ENCODE results near the gene TMF1. TPM values are rescaled to one million over a fixed set of nuclear protein-coding genes. Genes with fewer than 3 reads are reported as not detected.

The TMF1 gene
- total RNA-seq, 1 experiment from 2014 or later, result 16.8 TPM

DNA sequence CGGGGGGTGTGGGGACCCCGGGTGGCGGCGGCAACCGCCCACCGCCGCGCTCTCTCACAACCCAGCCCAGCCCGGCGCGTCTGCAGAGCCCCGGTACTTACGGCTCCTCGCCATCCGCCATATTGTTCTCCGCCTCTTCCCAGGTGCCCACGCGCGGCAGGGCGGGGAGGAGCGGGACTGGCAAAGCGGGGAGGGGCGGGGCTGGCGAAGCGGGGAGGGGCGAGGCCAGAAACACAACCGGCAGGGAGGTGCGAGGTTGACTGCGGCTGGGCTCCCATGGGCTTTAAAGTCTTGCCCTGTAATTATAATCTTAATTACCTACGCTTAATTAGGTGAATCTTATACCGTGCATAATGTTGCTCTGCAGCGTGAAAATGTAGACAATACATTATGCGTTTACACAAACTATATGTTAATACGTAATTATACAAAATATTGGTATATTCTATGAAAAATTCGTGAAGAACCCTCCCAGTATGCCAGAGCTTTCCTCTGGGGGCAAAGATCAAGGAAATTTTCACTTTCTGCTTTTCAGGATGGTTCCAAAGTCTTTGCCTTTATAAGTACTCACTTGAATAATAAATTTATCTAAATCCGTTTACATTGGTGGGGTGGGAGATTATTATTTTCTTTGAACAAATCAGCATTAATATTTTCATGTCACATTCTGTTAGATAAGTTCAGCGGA is 28.2 kb upstream of the TMF1 start, which contains the start of gene UBA3:
TSS of gene UBA3 (minus strand) at position 133 of the 688 bp plus-strand sequence. CDS start at position 121, 12 bp downstream.
- peak; percentile 75 for DNase-seq (ENCODE audit: extremely low read depth, low read depth)

DNA sequence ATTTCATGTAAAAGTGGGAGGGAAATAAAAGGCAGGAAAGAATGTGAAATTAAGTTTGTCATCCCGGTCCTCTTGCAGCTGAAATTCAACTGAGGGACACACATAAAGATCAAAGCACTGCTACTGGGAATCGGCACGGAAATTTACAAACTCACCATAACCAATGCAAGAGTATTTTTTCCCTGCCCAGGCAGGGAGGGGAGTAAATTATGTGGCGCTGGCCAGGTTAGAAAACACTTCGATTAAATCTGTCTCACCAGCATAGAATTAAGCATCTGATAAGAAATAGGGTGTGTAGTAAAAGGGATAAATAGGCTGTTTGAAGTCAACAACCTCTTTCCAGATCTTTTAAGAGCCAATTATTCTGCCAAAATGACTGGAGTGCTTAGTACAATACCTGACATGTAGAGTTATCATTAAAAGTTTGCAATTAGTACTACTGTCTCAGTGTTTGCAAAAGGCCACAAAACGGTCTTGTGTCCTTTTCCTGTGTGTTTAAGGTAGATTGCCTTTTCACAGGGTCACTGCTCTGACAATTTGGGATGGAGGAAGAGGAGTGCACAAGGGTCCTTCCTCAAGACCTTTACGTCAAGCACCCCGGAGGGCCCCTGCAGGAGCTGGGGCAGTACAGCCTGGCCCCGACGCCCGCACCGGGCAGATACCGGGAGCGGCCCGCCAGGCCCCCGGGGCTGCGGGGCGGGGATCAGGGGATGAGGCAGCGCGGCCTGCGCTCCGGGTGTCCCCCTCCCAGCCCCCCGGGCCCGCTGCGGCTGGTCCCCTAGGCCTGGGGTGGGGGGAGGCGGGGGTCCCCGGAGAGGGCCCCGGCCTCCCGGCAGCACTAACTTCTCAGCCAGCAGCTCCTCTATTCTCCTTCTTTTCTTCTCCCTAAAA is 27.4 kb upstream of the TMF1 start:
- DNase-seq (ENCODE audit: extremely low read depth, low read depth), result no peak

DNA sequence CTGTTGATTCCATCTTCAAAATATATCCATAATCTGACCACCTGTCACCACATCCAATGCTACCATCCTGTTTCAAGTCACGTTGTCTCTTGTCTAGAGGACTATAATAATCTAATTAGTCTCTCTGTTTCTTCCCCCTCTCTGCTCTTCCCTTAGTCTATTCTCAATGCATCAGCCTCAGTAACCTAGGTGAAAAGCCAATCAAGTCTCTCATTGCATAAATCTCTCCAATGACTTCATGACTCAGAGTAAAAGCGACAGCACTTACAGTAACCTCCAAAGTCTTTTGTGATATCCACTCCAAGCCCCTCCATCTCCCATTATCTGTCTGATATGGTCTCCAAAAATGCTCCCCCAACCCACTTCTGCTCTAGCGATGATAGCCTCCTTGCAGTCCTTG is 20.8 kb upstream of the TMF1 start:
- no peak for DNase-seq (ENCODE audit: extremely low read depth, low read depth)

DNA sequence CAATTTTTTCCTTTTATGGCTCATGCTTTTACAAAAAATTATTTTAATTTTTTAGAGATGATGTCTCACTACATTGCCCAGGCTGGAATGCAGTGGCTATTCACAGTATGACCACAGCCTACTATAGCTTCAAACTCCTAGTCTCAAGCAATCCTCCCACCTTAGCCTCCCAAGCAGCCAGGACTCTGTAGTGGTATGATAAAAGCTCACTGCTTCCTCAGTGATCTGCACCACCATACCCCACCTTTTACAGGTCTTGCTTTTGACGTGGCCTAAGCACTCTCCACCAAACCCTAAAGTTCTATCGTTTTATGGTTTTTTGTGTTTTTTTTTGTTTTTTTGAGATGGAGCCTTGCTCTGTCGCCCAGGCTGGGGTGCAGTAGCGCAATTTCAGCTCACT is 14.0 kb upstream of the TMF1 start:
- DNase-seq (ENCODE audit: extremely low read depth, low read depth), result no peak

DNA sequence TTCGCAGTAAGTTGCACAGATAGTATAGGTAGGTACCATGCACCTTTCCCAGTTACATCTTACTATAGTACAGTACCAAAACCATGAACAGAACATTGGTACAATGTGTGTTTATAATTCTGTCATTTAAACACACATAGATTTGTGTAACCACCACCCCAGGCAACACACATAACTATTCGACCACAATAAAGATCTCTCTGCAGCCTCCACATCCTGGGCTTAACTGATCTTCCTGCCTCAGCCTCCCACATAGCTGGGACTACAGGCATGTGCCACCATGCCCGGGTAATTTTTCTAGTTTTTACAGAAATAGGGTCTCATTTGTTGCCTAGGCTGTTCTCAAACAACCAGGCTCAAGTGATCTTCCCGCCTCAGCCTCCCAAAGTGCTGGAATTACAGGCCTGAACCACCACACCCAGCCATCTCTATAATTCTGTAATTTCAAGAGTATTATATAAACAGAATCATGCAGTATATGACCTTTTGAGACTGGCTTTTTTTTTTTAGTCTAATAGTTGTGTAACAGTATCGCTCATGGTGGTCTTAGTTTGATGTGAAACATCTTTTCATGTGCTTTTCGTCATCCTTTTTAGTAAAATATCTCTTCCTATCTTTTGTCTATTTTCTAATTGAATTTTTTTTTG is 13.3 kb upstream of the TMF1 start:
- DNase-seq (ENCODE audit: extremely low read depth, low read depth), result no peak

DNA sequence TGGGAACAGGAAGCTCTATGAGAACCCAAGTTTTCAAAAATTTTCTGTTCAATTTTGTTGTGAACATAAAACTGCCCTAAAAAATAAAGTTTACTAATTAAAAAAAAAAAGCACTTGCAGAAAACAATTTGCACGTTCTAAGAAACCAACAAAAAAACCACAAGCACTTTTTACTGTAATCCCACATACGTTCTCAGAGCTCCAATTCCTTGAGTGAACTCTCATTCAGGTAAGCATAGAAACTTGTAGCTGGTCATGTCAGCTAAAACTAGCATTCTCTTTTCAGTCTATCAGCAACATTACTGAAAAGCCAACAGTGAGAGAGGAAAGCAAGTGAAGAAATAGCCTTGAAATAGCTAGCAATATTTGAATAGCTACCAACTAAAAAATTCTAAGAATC is 11.5 kb upstream of the TMF1 start:
- DNase-seq (ENCODE audit: extremely low read depth, low read depth), result no peak

DNA sequence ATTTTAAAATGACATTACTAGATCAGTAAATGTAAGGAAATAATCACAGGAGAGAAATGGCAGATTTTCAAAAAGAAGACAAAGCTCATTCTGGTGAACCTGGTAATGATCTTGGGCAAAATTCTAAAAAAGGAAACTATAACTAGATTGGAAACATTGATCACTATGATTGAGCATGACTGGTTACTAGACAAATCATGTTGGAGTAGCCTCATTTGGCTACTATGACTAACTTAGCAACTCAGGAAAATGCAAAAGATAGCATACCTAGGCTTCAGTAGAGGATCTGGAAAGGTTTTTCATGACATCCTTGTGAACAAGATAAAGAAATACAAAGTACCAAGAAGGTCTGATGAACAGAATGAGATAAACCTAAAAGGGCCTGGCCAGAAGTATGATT is 7.6 kb upstream of the TMF1 start:
- DNase-seq (ENCODE audit: extremely low read depth, low read depth), result no peak

DNA sequence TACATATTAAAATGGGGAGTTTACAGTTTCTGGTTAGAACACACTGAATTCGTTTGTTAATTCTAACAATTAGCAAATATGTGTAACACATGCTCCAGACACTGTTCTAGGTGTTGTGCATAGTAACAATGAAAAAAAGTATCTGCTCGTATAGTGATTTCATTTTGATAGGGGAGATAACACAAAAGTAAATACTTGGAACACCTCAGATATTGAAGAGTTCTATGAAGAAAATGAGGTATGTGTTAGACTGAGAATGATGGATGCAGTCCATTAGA is 6.8 kb upstream of the TMF1 start:
- DNase-seq (ENCODE audit: extremely low read depth, low read depth), result no peak

DNA sequence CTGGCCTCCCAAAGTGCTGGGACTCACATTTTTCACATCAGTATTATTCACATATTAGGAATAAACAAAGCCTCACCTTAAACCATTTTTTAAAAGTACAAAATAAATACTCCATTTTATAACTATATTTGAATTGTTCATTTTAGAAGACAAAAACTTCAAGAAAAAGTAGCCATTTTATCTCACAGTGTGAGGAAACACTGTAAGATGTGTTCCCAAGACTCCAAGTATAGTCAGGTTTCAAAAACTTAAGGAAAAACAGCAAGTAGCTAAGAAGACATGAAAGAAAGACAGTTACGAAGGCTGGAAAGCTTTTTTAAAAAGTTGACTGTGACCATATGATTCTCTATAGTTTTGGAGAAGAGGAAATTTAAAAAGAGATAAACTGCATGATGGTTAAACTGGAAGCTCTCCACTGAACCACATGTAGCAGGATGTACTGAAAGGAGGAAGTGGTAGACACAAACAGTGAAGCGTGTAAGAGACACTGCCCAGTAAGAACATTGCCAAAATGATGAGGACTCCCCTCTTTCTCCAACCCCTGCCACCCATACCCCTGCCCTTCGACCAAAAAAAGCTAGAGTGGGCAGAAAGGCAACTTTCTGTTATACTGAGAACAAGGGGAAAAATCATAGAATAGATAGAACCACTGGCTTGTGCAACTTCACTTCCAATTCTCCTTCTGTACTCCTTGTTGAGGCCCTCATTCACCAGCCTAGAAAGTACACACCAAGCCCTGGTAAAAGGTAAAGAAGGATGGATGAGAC is 6.2 kb upstream of the TMF1 start:
- DNase-seq (ENCODE audit: extremely low read depth, low read depth), result no peak

DNA sequence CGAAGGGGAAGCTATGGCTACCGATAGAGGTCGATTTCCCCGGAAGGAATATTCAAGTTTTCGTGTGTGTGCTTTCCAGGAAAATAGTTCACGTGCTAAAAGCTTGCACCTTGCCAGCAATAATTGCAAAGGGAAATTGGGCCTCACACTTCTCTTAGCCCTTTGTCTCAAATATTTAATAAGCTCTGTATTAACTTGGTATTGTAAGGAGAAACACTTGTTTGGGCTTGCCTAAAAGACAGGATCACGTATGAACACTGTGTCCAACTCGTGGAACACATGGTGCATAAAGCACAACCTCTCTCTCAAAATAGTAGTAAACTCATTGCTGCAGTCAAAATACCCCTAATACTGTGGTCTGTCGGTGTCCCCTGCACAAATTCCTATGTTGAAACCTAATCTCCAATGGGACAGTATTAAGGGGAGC is 352 bp upstream of the TMF1 start:
- DNase-seq (ENCODE audit: extremely low read depth, low read depth), result no peak

DNA sequence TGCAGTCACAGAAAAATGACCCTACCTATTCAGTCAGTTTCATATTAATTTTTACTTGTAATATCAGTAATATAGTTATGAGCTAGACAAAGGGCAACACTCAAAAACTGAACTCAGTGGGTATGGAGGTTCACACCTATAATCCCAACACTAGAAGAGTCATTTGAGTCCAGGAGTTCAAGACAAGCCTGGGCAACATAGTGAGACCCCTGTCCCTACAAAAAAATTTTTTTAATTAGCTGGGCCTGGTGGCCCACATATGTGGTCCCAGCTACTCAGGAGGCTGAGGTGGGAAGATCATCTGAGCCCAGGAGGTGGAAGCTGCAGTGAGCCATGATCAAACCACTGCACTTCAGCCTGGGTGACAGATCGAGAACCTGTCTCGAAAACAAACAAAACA is 3.1 kb downstream of the TMF1 start:
- DNase-seq (ENCODE audit: extremely low read depth, low read depth), result no peak

DNA sequence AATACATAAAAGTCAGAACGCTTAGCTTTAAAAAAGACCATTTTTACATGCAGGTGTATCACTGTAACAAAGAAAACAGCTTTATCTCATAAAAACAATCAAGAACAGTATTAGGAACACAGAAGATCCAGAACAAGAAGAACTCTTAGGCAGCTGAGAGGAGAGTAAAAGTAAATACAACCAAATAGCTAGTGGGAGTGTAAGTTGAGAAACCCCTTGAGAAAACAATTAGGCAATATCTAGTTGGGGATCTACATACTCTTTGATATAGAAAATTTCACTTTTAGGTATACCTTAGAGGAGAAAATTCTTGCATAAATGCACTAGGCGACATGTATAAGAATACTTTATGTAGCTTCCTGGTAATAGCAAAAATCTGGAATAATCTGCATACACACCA is 7.5 kb downstream of the TMF1 start:
- no peak for DNase-seq (ENCODE audit: extremely low read depth, low read depth)

DNA sequence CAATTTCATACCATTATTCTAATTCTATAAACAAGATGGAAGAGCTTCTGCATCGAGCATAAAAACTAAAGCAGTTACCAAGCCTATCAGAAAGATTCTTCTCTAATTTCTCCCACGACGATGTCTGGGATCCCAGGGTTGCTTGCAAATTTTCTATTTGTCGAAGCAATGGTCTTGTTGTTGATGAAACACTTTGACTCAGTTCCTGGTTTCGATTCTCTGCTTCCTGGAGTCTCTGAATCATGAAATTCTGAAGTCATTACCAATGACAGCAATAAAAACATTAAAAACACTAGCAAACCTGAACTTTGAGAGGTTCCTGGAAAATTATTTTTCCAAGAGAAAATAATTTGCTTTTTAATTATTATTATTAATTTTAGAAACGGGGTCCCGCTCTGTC is 18.7 kb downstream of the TMF1 start:
- DNase-seq (ENCODE audit: extremely low read depth, low read depth), result no peak

DNA sequence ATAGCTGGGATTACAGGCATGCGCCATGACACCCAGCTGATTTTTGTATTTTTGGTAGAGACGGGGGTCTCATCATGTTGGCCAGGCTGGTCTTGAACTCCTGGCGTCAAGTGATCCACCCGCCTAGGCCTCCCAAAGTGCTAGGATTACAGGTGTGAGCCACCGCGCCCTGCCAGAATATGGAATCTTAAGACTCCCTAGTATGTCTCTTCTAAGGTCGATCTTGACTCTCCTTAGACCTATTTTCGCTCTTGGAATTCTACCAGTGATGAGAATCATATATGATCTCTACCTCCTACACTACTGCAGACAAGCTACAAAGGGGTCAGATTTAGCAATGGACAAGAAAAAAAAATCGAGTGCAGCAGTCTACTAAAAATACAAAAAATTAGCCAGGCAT is 19.4 kb downstream of the TMF1 start:
- no peak for DNase-seq (ENCODE audit: extremely low read depth, low read depth)

DNA sequence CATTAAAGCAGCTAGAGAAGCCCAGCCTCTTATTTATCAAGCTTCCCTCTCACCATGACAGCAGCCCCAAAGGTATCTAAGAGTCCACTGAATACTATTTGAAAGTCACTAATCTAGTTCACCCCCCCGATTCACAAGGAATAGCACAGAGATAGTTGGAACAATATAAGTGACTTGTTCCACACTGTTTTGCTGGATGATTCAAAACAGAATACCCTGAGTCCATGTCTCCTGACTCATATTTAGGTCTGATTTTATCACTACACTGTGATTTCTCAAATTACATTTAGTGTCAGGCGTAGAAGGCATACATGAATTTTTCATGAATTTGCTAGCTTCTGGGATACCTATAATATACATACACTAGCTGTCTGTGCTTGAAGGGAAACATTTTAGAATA is 20.0 kb downstream of the TMF1 start:
- DNase-seq (ENCODE audit: extremely low read depth, low read depth), result peak; percentile 6

DNA sequence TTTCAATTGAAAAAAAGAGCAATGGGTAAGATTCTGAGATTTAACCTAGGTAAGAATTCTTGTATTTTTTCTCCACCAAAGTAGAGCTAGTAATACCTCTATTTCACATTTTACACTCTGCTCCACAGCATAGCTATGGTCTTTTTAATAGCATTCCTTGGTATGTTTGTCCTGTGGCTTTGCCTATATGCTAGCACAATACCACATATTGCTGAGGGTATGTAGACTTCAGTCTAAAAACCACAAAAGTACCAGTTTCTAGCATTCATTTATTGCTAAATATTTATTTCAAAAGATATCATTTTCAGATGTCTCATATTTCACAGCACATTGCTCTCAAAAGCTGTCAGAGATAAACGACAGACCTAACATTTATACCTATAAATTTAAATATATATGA is 20.5 kb downstream of the TMF1 start:
- DNase-seq (ENCODE audit: extremely low read depth, low read depth), result no peak

DNA sequence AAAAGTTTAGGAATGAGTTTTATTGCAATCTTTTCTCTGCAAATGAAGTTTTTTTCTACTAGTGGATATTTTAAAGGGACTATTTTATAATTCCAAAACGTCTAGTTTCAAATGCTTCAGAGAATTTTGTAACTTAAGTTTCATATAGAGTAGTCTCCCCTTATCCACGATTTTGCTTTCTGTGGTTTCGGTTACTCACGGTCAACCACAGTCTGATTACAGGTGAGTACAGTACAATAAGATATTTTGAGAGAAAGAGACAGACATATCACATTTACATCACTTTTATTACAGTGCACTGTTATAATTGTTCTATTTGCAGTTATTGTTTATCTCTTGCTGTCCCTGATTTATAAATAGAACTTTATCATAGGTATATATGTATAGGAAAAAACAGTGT is 31.3 kb downstream of the TMF1 start:
- DNase-seq (ENCODE audit: extremely low read depth, low read depth), result no peak

DNA sequence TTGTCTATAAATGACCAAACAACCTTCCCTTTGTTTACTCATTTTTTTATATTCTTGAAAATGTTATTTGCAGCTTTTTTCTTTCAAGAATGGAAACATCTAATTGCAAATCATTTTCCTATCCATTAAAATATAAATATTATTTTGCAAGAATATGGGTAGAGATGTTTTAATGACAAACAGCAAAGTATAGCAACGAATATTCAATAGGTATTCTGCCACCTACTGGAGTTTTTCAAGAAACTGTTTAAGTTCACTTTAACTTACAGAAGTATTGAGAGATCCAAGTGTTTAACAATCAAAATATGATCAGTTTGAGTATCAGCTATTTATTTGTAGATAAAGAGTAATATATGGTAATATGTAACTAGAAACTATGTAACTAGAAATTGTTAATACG is 31.7 kb downstream of the TMF1 start:
- DNase-seq (ENCODE audit: extremely low read depth, low read depth), result peak; percentile 4

DNA sequence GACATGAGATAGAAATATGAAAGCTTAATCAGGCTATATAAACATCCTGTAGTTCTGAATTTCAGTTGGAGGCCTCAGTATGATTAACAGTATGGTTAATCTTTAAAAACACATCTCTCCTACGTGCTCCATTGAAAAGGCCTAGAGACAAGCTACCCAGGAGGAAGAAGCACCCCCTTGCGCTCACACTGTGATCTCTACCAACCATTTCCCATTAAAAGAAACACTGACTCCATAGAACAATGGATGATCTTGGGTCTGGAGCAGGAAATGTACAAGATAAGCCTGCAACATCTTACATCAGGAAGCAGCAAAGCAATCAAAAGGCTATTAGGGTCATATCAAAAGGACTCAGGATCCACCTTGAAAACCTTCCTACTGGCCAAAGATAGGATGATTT is 35.2 kb downstream of the TMF1 start:
- no peak for DNase-seq (ENCODE audit: extremely low read depth, low read depth)

DNA sequence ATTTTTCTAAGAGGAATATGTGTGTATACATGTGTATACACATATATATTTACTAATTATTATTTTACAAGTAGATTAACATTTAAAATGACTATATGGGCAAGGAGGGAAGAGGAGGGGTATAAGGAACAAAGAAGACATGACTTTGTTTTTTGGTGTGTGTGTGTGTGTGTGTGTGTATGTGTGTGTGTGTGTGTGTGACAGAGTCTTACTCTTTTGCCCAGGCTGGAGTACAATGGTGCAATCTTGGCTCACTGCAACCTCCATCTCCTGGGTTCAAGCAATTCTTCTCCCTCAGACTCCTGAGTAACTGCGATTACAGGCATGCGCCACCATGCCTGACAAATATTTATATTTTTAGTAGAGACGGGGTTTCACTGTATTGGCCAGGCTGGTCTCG is 36.0 kb downstream of the TMF1 start:
- no peak for DNase-seq (ENCODE audit: extremely low read depth, low read depth)

DNA sequence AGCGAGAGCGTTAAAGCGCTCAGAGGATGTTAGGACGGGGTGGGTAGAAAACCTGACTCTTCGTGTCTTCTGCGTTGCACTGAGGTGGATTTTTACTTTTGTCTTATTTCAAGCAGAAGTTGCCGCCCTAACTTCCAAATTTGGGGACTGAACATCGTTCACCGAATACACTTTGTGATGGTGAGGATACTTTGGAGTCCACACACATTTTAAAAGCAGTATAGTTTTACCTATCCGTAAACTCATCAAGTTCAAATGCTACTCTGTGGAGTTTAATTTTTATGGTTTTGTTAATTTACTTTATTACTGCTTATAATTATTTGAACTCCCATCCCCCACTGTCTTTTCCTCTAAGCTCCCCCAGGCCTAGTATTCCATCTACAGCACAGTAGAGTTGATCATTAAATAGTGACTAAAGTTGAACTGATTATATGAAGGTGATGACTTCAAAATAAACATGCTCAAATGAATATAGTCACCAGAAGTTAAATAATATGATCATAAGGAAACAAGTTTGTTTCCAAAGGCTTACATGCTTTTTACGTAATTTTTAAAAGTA is 38.0 kb downstream of the TMF1 start:
- no peak for DNase-seq (ENCODE audit: extremely low read depth, low read depth)

Measured in NCI-H460 (cell line).